GM10847 (cell line): ENCODE data around the gene IRF5.

Source experiments
- POLR2A ChIP-seq: IDR thresholded peaks from 2 replicates; pipeline ENCODE4 v1.6.1; 2011; ENCODE audit not compliant: insufficient read length; ENCODE audit errors: extremely low read depth

The IRF5 gene

DNA sequence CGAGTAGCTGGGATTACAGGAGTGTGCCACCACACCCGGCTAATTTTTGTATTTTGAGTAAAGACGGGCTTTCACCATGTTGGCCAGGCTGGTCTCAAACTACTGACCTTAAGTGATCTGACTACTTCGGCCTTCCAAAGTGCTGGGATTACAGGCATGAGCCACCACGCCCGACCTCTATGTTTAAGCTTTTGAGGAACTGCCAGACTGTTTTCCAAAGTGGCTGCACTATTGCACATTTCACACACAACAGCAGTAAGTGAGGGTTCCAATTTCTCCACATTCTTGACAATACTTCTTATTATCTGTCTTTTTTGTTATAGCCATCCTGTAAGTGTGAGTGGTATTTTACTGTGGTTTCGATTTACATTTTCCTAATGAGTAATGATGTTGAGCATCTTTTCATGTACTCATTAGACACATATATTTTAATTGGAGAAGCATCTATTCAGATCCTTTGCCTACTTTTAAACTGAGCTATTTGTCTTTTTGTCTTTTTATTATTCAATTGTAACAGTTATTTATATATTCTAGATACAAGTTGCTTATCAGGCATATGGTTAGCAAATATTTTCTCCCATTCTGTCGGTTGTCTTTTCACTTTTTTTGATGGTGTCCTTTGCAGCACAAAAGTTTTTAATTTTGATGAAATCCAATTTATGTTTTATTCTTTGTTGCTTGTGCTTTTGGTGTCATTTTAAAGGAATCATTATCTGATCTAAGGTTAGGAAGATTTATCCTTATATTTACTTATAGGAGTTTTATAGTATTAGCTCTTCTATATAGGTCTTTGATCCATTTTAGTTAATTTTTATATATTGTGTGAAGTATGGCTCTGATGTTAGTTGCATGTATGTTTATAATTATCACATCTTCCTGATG lies 12.8 kb upstream of the IRF5 start:
- no peak for TF ChIP-seq POLR2A

DNA sequence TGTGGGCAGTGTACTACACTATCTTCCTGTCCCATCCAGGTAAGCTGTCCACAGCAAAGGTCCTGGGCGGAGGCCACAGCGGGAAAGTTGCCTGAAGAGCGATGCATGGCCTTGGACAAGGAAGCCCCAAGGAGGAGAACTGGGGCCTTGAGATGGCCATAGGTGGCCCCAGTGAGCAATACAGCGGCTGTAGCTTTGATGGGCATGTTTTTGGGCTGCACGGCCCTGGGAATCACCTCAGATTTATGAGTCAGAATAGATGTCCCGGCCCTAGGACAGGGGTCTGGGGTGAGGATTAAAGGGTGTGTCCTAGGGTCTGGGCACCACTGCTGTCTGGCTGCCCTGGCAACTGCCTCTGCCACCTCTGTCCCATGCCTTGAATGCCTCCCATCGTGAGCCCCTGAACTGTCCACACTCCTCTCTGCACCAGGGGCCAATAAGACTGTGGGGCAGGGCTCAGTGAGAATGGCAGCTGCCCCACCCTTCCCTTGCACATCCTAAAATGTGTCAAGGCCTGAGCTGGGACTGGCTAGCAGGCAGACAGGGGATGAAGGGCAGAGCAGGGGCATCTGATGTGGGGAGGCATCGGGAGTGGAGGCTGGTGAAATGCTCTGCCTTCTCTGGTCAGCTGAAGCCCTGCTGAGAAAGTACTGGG lies 9.4 kb upstream of the IRF5 start:
- no peak for TF ChIP-seq POLR2A

DNA sequence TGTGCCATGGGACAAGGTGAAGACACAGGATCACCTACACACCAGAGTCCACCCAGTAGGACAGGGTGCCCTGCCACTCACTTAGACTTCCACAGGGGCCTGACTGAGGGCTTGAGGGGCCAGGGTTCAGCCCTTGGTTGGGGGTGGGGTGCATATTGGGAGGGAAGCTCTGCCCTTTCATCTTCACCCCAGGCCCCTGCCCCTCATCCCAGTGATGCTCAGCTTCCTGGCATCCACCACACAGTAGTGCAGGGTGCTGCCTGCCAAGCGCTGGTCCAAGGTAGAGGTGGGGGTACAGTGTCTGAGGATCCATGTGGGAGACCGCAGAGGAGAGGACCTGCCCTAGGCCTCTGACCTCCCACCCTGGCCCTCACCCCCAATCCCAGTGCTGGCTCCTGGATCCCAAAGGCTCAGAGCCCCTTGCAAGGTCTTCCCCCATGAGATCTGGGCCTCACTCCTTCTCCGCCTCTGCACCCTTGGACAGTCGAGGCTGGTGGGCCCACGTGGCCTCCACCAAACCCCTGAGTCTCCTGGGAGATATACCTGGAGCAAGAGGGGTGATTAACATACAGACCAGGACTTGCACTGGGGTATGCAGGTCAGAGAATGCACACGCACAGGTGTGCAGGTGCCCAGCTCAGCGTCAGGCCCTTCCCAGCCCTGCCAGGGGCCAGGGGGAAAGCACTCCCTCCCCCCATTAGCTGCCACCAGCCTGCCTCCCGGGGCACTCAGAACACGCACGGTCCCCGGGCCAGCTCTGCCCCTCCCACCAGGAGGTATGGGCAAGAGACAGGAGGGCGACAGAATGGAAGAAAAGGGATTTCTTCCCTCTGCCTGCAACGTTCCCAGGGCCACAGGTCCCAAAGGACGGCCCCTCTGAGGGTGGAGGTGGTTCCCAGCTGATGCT lies 8.6 kb upstream of the IRF5 start:
- TF ChIP-seq POLR2A, result no peak

DNA sequence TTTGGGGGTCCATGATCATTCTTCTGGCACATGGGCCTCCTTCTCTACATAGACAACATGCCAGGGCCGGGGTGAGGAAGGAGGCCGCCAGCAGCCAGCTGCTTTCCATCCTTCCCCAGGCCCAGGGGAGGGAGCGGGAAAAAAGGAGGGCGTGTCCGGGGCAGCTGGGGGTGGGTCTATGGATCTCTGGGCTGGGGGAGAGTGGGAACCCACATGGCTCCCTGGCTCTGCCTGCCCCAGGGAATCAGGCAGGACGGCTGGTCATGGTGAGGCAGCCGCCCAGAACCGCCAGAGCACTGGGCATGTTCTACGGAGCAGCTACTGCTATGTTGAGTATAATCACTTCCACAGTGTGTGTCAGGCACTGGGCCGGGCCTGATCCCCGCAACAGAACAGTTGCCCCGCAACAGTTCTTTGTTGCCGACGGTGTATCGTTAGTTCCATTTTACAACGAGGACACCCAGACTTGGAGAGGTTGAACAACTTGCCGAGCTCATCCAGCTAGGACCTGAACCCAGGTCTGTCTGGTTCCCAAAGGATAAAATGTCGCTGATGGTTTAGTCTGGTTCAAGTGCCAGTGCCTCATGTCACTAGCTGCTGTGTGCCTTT lies 6.4 kb upstream of the IRF5 start:
- TF ChIP-seq POLR2A, result no peak

DNA sequence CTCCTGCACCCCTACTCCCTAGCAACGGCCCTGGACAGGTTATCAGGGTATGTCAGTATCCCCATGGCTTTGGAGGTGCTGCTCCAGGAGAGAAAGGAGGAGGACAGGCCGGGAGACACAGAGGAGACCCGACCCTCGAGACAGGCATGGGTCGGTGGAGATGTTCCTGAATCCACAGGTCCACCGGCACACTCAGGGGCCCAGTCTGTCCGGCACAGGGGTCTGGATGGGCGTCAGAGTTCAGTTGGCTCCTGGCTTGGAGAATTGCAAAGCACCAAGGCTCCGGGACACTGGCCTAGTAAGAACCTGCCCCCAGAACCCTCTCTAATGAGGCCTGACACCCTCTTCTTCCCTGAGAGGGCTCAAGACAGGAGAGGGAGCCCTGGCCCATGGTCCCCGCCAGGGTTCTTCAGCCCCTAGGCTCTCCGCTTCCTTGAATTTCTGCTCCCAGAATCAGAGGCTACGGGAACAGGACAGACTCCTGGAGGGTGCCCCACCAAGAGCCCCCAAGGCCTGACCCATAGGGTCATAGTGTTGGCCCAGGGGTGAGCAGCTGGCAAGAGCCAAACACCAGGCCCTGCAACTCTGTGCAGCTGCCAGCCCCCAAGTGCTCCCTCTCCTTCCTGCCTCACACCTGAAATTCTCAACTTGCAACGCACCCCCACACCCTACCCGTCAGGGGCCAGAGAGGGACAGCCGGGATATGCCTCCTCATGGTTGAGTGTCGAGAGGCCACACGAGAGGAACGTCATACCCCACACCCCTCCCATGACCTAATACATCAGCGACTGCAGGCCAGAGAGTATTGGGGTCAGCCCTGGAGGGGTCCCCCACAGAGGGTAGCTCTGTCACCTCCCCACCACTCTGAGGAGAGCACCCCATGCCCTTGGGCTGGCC lies 5.5 kb upstream of the IRF5 start:
- no peak for TF ChIP-seq POLR2A

DNA sequence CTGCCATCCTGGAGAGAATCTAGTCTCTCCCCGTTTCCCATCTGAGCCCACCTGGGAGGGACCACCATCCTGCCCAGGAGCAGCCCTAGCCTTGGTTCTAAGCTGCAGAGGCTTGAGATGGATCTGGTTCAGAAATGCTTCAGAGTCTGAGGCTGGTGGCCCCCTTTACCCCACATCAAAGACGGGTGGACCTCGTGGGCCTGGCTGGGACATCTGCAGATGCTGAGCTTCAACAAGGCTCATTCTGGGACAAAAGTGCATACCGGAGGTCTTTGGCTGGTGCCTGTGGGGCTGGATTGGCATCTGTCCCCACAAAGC lies 4.9 kb upstream of the IRF5 start:
- no peak for TF ChIP-seq POLR2A

DNA sequence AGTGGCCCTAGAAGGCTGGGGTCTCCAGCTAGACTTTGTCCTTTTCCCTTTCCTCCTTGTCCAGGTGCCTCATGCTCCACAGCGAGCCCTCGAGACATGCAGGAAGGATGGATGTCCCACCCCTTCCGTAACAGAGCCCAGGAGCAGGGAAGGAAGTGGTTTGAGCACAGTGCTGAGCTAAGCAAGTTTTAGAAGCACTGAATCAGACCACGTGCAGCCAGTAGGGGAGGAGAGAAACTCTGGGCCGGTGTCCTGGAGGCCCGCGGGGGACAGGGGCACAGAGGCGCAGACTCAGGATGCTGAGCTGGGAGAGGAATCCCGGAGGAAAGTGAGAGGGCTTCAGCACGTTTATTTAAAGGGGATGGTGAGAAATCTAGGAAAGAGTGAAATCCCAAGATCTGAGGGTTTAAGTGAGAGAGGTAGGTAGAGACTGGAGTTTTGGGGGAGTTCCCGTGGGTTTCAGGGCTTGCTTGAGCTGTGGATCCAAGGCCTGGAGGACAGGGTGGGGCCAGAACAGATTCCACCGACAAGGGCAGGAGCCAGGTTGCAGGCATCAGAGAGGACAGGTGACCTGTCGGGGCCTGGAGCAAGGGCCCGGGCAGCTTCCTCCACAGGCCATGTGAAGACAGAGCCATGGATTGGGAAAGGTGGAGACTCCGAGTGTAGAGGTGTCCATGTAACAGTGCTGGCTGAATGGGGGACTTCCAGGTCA lies 4.4 kb upstream of the IRF5 start:
- TF ChIP-seq POLR2A, result peak; percentile 39

DNA sequence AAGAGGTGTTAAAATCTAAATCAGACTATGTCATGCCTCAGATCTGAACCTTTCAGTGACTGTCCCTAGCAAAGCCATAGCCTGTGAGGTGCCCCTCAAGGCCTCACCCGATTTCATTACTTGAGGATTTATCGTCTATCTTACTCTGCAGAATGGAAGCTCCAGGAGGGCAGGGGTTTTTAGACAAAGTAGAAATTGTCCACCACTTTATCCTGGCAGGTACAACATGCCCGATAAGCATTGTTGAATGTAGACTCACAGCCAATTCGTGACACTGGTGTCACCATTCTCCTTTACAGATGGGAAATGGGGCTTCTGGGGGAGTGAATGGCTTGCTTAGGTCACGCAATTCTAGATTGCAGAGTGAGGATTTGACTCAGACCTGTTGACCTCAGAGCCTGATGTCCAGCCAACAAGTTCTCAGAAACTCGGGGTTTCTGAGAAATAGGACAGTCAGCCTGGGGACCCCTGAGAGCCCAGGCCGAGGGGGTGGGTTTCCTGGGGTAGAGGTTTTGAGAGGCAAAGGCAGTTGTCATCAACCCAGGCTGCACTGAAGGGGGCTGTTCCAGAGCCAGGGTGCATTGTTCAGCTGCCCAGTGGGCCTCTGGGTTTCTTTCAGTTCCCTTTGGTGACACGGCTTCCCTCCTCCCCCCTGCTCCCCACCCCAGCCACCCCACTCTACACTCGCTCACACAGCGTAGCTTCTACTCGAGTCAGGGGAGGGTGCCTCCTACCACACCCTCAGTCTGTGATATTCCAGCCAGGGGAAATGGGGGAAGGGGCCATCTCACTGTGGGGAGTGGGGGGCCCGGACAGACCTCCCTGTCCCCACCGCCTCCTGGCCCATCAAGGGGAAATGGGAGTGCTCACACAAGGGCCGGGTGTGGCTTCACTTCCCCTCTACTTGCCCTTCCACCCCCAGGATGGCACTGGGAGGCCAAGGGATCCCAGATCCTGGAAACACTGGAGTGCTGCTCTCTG lies 3.1 kb upstream of the IRF5 start:
- TF ChIP-seq POLR2A, result no peak

DNA sequence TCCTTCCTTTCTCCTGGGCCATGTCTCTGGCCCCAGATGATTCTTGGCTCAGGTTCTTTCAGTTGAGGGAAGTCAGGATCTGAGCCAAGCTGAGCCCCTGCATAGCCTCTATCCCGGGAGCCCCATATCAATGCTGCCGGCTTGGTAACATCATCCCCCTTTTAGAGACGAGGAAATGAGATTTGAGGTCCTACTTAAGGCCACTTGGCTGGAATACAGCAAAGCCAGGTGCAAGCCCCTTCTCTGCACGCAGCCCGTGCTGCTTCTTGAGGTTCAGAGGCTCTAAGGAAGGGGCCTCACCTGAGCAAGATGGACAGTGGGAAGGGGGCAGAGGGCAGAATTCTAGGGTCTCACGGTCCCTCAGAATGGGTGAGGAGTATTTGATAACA lies 2.4 kb upstream of the IRF5 start:
- no peak for TF ChIP-seq POLR2A

DNA sequence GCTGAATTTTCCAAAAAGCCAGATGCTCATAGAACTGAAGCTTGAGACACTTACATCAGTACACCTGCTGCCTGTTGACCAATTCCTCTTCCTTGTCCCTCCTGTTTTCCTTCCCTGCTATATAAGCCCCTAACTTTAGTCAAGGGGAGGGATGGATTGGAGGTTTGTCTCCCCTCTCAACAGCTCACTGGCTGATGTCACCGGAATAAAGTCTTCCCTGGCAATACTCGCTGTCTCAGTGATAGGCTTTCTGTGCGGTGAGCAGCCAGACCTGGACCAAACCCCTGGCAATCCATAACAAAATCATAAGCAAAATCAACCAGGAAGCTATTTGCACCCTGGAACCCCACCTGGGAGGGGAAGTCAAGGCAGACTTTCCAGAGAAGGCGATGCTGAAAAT lies 929 bp upstream of the IRF5 start:
- TF ChIP-seq POLR2A, result no peak

DNA sequence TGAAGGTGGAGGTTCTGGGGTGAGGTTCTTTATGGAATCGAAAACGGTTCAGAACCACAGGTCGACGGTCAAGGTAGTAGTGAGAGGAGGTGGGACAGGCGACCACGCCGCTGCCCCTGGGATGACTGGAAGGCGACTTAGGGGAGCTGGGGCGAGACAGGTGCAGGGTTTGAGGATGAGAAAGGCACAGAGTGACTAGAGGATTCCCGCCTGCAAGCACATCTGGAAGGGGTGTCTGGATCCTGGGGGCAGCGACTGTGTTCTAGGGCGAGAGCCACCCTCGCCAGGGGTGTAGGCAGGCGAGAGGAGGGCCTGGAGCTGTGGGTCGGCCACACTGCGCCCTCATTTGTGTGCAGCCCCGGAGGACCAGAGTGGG lies 468 bp upstream of the IRF5 start:
- TF ChIP-seq POLR2A, result no peak

DNA sequence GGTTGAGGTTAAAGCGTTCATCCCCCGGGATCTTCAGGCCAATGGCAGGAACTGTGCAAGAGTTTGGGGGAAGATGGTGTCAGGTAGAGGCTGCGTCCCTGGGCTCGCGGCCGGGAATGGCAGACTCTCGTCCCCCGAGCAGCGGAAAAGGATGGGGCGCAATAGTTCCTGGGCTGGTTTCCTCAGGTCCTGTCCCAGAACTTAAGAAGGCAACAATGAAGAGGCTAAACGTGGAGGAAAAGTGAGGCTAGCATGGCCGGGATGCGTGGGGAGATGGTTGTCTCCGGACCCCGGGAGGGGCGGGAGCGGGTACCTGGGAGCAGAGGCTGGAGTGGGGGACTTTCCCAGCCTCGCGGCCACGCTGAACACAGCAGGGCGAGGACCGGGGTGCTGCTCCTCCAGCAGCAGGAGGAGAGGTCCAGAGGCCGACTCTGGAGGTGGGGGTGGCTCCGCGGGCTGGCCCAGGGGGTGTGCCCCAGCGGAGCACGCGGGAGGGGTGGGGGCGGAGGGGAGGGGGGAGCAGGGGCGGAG lies 882 bp downstream of the IRF5 start:
- peak; percentile 54 for TF ChIP-seq POLR2A
